ENCODE results near the gene SNAP23. TPM values are rescaled to one million over a fixed set of nuclear protein-coding genes. Genes with fewer than 3 reads are reported as not detected.
A peak's percentile ranks its signal among the peaks of the same experiment; 100 is the strongest.

The SNAP23 gene
- total RNA-seq, 4 donors from 2014 or later = 79.1 to 155 (median 84.2) TPM

- intact Hi-C loops (cut with DNase I; ENCODE audit: low total_unique reads) = no loop called here
- no peak for TF ChIP-seq POLR2A (IDR thresholded peaks at IDR 0.05)
- TF ChIP-seq CTCF (IDR thresholded peaks at IDR 0.05) = no peak
- no peaks in the 10 kb centered on the region for H3K9me3 ChIP-seq
- H3K4me3 ChIP-seq = no peak overlapping the region
- no peaks in the 10 kb centered on the region for H3K36me3 ChIP-seq
- H3K4me1 ChIP-seq = no peaks in the 10 kb centered on the region
- no peaks in the 10 kb centered on the region for H3K27me3 ChIP-seq
- DNase-seq = no peak
- no peak overlapping the region for H3K27ac ChIP-seq
These were observed 29.7 kb upstream of the SNAP23 start for GRCh38 chr15:42465520-42466259.

- no peaks in the 10 kb centered on the region for H3K4me1 ChIP-seq
- H3K27ac ChIP-seq = peak overlapping the region; percentile 51 to 65
- no peaks in the 10 kb centered on the region for H3K27me3 ChIP-seq
- H3K36me3 ChIP-seq = no peaks in the 10 kb centered on the region
- DNase-seq = no peak
- H3K9me3 ChIP-seq = no peaks in the 10 kb centered on the region
- intact Hi-C loops (cut with DNase I; ENCODE audit: low total_unique reads) = no loop called here
- TF ChIP-seq POLR2A (IDR thresholded peaks at IDR 0.05) (no peak), CTCF (IDR thresholded peaks at IDR 0.05) (no peak)
- H3K4me3 ChIP-seq = no peak overlapping the region
These were observed 24.4 kb upstream of the SNAP23 start for GRCh38 chr15:42471002-42471401.

- intact Hi-C loops (cut with DNase I; ENCODE audit: low total_unique reads) = no loop called here
- Histone ChIP-seq H3K36me3 (no peaks in the 10 kb centered on the region), H3K9me3 (no peaks in the 10 kb centered on the region), H3K4me1 (no peaks in the 10 kb centered on the region), H3K4me3 (no peak overlapping the region), H3K27me3 (no peaks in the 10 kb centered on the region), H3K27ac (peak overlapping the region in 1 of 2 donors; percentile 28)
- DNase-seq = no peak
- TF ChIP-seq CTCF (IDR thresholded peaks at IDR 0.05) (no peak), POLR2A (IDR thresholded peaks at IDR 0.05) (no peak)
These were observed 20.6 kb upstream of the SNAP23 start for GRCh38 chr15:42474827-42475226.

GRCh38 chr15:42482701-42483100 is 12.7 kb upstream of the SNAP23 start:
- intact Hi-C loops (cut with DNase I; ENCODE audit: low total_unique reads) = no loop called here
- Histone ChIP-seq H3K27ac (no peak overlapping the region), H3K36me3 (no peaks in the 10 kb centered on the region), H3K27me3 (no peaks in the 10 kb centered on the region), H3K4me1 (no peaks in the 10 kb centered on the region), H3K9me3 (no peaks in the 10 kb centered on the region), H3K4me3 (no peak overlapping the region)
- TF ChIP-seq CTCF (IDR thresholded peaks at IDR 0.05) = no peak
- TF ChIP-seq POLR2A (IDR thresholded peaks at IDR 0.05) = no peak
- no peak for DNase-seq

GRCh38 chr15:42483677-42484076 is 11.8 kb upstream of the SNAP23 start:
- no peak for TF ChIP-seq POLR2A (IDR thresholded peaks at IDR 0.05)
- intact Hi-C loops (cut with DNase I; ENCODE audit: low total_unique reads) = no loop called here
- no peaks in the 10 kb centered on the region for H3K9me3 ChIP-seq
- no peak overlapping the region for H3K4me3 ChIP-seq
- no peaks in the 10 kb centered on the region for H3K4me1 ChIP-seq
- H3K36me3 ChIP-seq = no peaks in the 10 kb centered on the region
- H3K27ac ChIP-seq = no peak overlapping the region
- DNase-seq = no peak
- no peaks in the 10 kb centered on the region for H3K27me3 ChIP-seq
